Activated T-helper 2 cell treated with anti-CD3 and anti-CD28 coated beads, Interferon-gamma antibody, Interleukin-2, Interleukin-4, amounts not matched to agents 10 μg/mL and 5 μg/mL and 100 μg/mL, durations not matched to agents 14 hours and 24 hours and 36 hours (primary cell): Measurements from ENCODE around the gene CEP85. TPM values are rescaled to one million over a fixed set of nuclear protein-coding genes. Genes with fewer than 3 reads are reported as not detected.
A peak's percentile ranks its signal among the peaks of the same experiment; 100 is the strongest.
"Not testable (repeated sequence)": the region's sequence is repeated elsewhere in the genome, so short reads cannot be mapped to it uniquely, and the experiment has no call there.

Source experiments
- DNase-seq: peaks from one replicate; pipeline ENCODE4 v3.0.0; 2021; ENCODE audit warnings: low spot score
- H3K27ac Mint-ChIP-seq: one replicate; pipeline ENCODE4 v1.8.0; 2021; ENCODE audit warnings: mixed read lengths
- H3K27me3 Mint-ChIP-seq: one replicate; pipeline ENCODE4 v1.8.0; 2021; ENCODE audit warnings: low read depth, mixed read lengths
- H3K36me3 Mint-ChIP-seq: one replicate; pipeline ENCODE4 v1.8.0; 2021; ENCODE audit warnings: low read depth, mixed read lengths
- H3K4me1 Mint-ChIP-seq: one replicate; pipeline ENCODE4 v1.8.0; 2021; ENCODE audit warnings: low read depth, mixed read lengths
- H3K4me3 Mint-ChIP-seq: one replicate; pipeline ENCODE4 v1.8.0; 2021; ENCODE audit warnings: low read depth, mild to moderate bottlenecking, moderate library complexity, mixed read lengths
- H3K9me3 Mint-ChIP-seq: one replicate; pipeline ENCODE4 v1.8.0; 2021; ENCODE audit warnings: mixed read lengths
- intact Hi-C: fragments of 100-400 bp; cut with micrococcal nuclease; formaldehyde crosslinking; loops from one replicate; pipeline ENCODE4 v1.15.1; 2023
- total RNA-seq: library from RNA; stranded (reverse); gene quantifications from 2 replicates; pipeline ENCODE4 v1.2.3, GENCODE V29; 2022

The CEP85 gene
- total RNA-seq, 1 donor from 2014 or later = 39.6 TPM

GRCh38 chr1:26290122-26290881, 56.3 kb downstream of the CEP85 start:
- H3K36me3 Mint-ChIP-seq = peaks cover 3% of the 10 kb centered on the region
- H3K27ac Mint-ChIP-seq = peak overlapping the region; percentile 100
- H3K9me3 Mint-ChIP-seq = no peaks in the 10 kb centered on the region
- no peaks in the 10 kb centered on the region for H3K27me3 Mint-ChIP-seq
- intact Hi-C loops = no loop called here
- DNase-seq = no peak
- H3K4me3 Mint-ChIP-seq = peak overlapping the region; percentile 38
- peaks cover 51% of the 10 kb centered on the region for H3K4me1 Mint-ChIP-seq

GRCh38 chr1:26290882-26291261, 56.9 kb downstream of the CEP85 start:
- Mint-ChIP-seq H3K27me3 (no peaks in the 10 kb centered on the region), H3K9me3 (no peaks in the 10 kb centered on the region), H3K4me1 (peaks cover 48% of the 10 kb centered on the region), H3K4me3 (no peak overlapping the region), H3K27ac (no peak overlapping the region), H3K36me3 (peaks cover 5% of the 10 kb centered on the region)
- intact Hi-C loops = no loop called here
- DNase-seq = no peak

- H3K4me1 Mint-ChIP-seq = peaks cover 42% of the 10 kb centered on the region
Measured at GRCh38 chr1:26291433-26291832, 57.4 kb downstream of the CEP85 start.

GRCh38 chr1:26291939-26292338, 57.9 kb downstream of the CEP85 start:
- no peak for DNase-seq
- H3K4me1 Mint-ChIP-seq = peaks cover 37% of the 10 kb centered on the region
- intact Hi-C loops = no loop called here
- H3K4me3 Mint-ChIP-seq = no peak overlapping the region
- H3K27me3 Mint-ChIP-seq = no peaks in the 10 kb centered on the region
- H3K9me3 Mint-ChIP-seq = no peaks in the 10 kb centered on the region
- H3K36me3 Mint-ChIP-seq = peaks cover 5% of the 10 kb centered on the region
- H3K27ac Mint-ChIP-seq = peak overlapping the region; percentile 60

More at GRCh38 chr1:26291433-26291832, 57.4 kb downstream of the CEP85 start:
- Mint-ChIP-seq H3K4me3 (no peak overlapping the region), H3K36me3 (peaks cover 5% of the 10 kb centered on the region), H3K27me3 (no peaks in the 10 kb centered on the region), H3K9me3 (no peaks in the 10 kb centered on the region), H3K27ac (no peak overlapping the region)
- no peak for DNase-seq
- intact Hi-C loops = no loop called here

GRCh38 chr1:26292735-26293134, 58.7 kb downstream of the CEP85 start:
- H3K27ac Mint-ChIP-seq, H3K9me3 Mint-ChIP-seq, DNase-seq, H3K36me3 Mint-ChIP-seq, intact Hi-C loops, H3K27me3 Mint-ChIP-seq, H3K4me3 Mint-ChIP-seq: not testable (repeated sequence)
- H3K4me1 Mint-ChIP-seq = peaks cover 29% of the 10 kb centered on the region

- H3K4me3 Mint-ChIP-seq = no peak overlapping the region
- peaks cover 3% of the 10 kb centered on the region for H3K36me3 Mint-ChIP-seq
- peaks cover 17% of the 10 kb centered on the region for H3K4me1 Mint-ChIP-seq
- H3K27me3 Mint-ChIP-seq = no peaks in the 10 kb centered on the region
- no peak for DNase-seq
- intact Hi-C loops = no loop called here
- no peaks in the 10 kb centered on the region for H3K9me3 Mint-ChIP-seq
- no peak overlapping the region for H3K27ac Mint-ChIP-seq
Measured at GRCh38 chr1:26293911-26294463, 60.0 kb downstream of the CEP85 start.

GRCh38 chr1:26295194-26296138, 61.5 kb downstream of the CEP85 start:
- H3K27ac Mint-ChIP-seq = no peak overlapping the region
- H3K4me1 Mint-ChIP-seq = peaks cover 4% of the 10 kb centered on the region
- DNase-seq = no peak
- no peaks in the 10 kb centered on the region for H3K27me3 Mint-ChIP-seq
- intact Hi-C loops = no loop called here
- H3K4me3 Mint-ChIP-seq = no peak overlapping the region
- peaks cover 3% of the 10 kb centered on the region for H3K36me3 Mint-ChIP-seq
- H3K9me3 Mint-ChIP-seq = no peaks in the 10 kb centered on the region

- Mint-ChIP-seq H3K4me3 (no peak overlapping the region), H3K27ac (no peak overlapping the region), H3K9me3 (no peaks in the 10 kb centered on the region), H3K4me1 (peaks cover 2% of the 10 kb centered on the region), H3K27me3 (no peaks in the 10 kb centered on the region), H3K36me3 (peaks cover 3% of the 10 kb centered on the region)
- DNase-seq = no peak
- intact Hi-C loops = no loop called here
Measured at GRCh38 chr1:26296340-26297056, 62.5 kb downstream of the CEP85 start.

GRCh38 chr1:26297057-26297790, 63.2 kb downstream of the CEP85 start:
- Mint-ChIP-seq H3K27ac (no peak overlapping the region), H3K27me3 (no peaks in the 10 kb centered on the region), H3K36me3 (peaks cover 3% of the 10 kb centered on the region), H3K9me3 (no peaks in the 10 kb centered on the region), H3K4me3 (no peak overlapping the region), H3K4me1 (peaks cover 2% of the 10 kb centered on the region)
- no peak for DNase-seq
- intact Hi-C loops = no loop called here

GRCh38 chr1:26297791-26298124, 63.8 kb downstream of the CEP85 start:
- no peak overlapping the region for H3K27ac Mint-ChIP-seq
- H3K27me3 Mint-ChIP-seq = no peaks in the 10 kb centered on the region
- no peak for DNase-seq
- H3K9me3 Mint-ChIP-seq = no peaks in the 10 kb centered on the region
- H3K36me3 Mint-ChIP-seq = peaks cover 3% of the 10 kb centered on the region
- intact Hi-C loops = no loop called here
- peaks cover 2% of the 10 kb centered on the region for H3K4me1 Mint-ChIP-seq
- H3K4me3 Mint-ChIP-seq = no peak overlapping the region

- intact Hi-C loops = no loop called here
- Mint-ChIP-seq H3K27ac (no peak overlapping the region), H3K27me3 (no peaks in the 10 kb centered on the region), H3K4me3 (no peak overlapping the region), H3K9me3 (no peaks in the 10 kb centered on the region), H3K36me3 (no peaks in the 10 kb centered on the region), H3K4me1 (peaks cover 5% of the 10 kb centered on the region)
- DNase-seq = no peak
Measured at GRCh38 chr1:26300578-26301275, 66.7 kb downstream of the CEP85 start.
